ENCODE measurements around the gene DBN1.

DNA sequence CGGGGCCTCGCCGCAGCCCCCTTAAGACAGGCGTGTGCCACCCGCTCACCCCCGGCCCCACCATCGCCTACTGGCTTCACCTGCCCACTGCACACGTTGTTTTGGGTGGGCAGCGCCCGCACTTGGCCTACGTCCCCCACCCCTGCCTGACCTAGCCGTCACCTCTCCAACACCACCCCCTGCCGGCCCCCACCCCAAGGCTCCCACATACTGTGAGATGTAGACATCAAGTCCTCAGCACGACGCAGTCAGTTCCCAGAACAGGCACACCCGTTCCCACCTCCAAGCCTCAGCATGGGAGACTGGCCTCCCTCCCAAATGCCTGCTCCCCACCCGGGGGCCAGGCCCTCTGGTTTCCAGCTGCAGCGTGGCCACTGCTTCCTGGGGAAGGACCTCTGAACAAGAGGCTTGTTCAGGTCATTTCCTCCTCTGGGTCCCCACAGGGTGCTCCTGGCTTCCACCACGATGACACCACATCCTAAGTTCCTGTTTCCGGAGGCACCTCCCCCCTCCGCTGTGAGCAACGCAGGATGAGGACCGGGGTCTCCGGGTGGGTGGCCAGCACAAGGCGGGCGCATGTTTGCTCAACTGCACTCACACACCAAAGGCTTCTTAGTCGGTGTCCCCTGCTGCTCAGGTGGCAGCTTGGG lies 11.3 kb downstream of the DBN1 start:
- TF ChIP-seq CTCF (conservative IDR thresholded peaks at IDR 0.05; ENCODE audit: low read depth, low read length) (no peak), EZH2 (IDR thresholded peaks at IDR 0.05; ENCODE audit: borderline replicate concordance, low read depth, low read length, poor library complexity, severe bottlenecking) (no peak)

All from A673 (cell line).